ENCODE measurements around the gene LRP1B.

- TF ChIP-seq, protein P1, sequence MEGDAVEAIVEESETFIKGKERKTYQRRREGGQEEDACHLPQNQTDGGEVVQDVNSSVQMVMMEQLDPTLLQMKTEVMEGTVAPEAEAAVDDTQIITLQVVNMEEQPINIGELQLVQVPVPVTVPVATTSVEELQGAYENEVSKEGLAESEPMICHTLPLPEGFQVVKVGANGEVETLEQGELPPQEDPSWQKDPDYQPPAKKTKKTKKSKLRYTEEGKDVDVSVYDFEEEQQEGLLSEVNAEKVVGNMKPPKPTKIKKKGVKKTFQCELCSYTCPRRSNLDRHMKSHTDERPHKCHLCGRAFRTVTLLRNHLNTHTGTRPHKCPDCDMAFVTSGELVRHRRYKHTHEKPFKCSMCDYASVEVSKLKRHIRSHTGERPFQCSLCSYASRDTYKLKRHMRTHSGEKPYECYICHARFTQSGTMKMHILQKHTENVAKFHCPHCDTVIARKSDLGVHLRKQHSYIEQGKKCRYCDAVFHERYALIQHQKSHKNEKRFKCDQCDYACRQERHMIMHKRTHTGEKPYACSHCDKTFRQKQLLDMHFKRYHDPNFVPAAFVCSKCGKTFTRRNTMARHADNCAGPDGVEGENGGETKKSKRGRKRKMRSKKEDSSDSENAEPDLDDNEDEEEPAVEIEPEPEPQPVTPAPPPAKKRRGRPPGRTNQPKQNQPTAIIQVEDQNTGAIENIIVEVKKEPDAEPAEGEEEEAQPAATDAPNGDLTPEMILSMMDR (conservative IDR thresholded peaks at IDR 0.05 in 1 of 2, IDR thresholded peaks at IDR 0.05 in 1 of 2; ENCODE audit: extremely low read depth in 1 of 2, insufficient read depth in 1 of 2, low read depth in 1 of 2, low read length in 2 of 2), result no peak
- no peak for TF ChIP-seq EZH2 (IDR thresholded peaks at IDR 0.05; ENCODE audit: borderline replicate concordance, low read length)
Measured at GRCh38 chr2:141878016-141878415, 252.8 kb downstream of the LRP1B start.
